Stimulated activated CD8-positive, alpha-beta memory T cell treated with anti-CD3 and anti-CD28 coated beads, Interleukin-4, amount 100 ng/mL, for 4 hours (primary cell): ENCODE measurements around the gene GADL1.

Source experiments
- DNase-seq, 2 donors: peaks; one replicate each; pipeline ENCODE4 v3.0.0-alpha.2; 2020; ENCODE audit warnings: low read depth in 2 of 2, low spot score in 1 of 2

The GADL1 gene

GRCh38 chr3:30894521-30895251, at the start of gene GADL1:
Gene GADL1 (minus strand): TSS chr3:30894661. CDS start chr3:30894614, 47 bp downstream.
- no peak for DNase-seq

GRCh38 chr3:30944124-30944523, 49.7 kb upstream of the GADL1 start:
- no peak for DNase-seq

GRCh38 chr3:30943206-30943605, 48.7 kb upstream of the GADL1 start:
- DNase-seq = no peak

- DNase-seq = no peak
Measured at GRCh38 chr3:30941342-30941741, 46.9 kb upstream of the GADL1 start.

GRCh38 chr3:30940740-30941139, 46.3 kb upstream of the GADL1 start:
- no peak for DNase-seq

- no peak for DNase-seq
Measured at GRCh38 chr3:30934208-30934550, 39.7 kb upstream of the GADL1 start.

GRCh38 chr3:30933478-30934207, 39.2 kb upstream of the GADL1 start:
- no peak for DNase-seq

GRCh38 chr3:30932513-30933098, 38.1 kb upstream of the GADL1 start:
- no peak for DNase-seq

- DNase-seq = no peak
Measured at GRCh38 chr3:30924763-30925162, 30.3 kb upstream of the GADL1 start.

- no peak for DNase-seq
Measured at GRCh38 chr3:30919564-30919963, 25.1 kb upstream of the GADL1 start.

- no peak for DNase-seq
Measured at GRCh38 chr3:30918761-30919160, 24.3 kb upstream of the GADL1 start.

- no peak for DNase-seq
Measured at GRCh38 chr3:30915782-30916181, 21.3 kb upstream of the GADL1 start.

- no peak for DNase-seq
Measured at GRCh38 chr3:30914696-30915095, 20.2 kb upstream of the GADL1 start.

- DNase-seq = no peak
Measured at GRCh38 chr3:30913176-30913575, 18.7 kb upstream of the GADL1 start.

- DNase-seq = no peak
Measured at GRCh38 chr3:30912301-30912700, 17.8 kb upstream of the GADL1 start.

GRCh38 chr3:30908456-30909037, 14.1 kb upstream of the GADL1 start:
- DNase-seq = no peak

GRCh38 chr3:30904996-30905395, 10.5 kb upstream of the GADL1 start:
- no peak for DNase-seq

- DNase-seq = no peak
Measured at GRCh38 chr3:30895329-30895728, 868 bp upstream of the GADL1 start.

GRCh38 chr3:30893678-30894325, 659 bp downstream of the GADL1 start:
- DNase-seq = no peak

- DNase-seq = no peak
Measured at GRCh38 chr3:30890907-30891306, 3.6 kb downstream of the GADL1 start.

- DNase-seq = no peak
Measured at GRCh38 chr3:30886888-30887287, 7.6 kb downstream of the GADL1 start.

GRCh38 chr3:30878862-30879261, 15.6 kb downstream of the GADL1 start:
- no peak for DNase-seq
